Osteocyte (in vitro differentiated cells): ENCODE data around the gene RIMKLA. TPM values are rescaled to one million over a fixed set of nuclear protein-coding genes. Genes with fewer than 3 reads are reported as not detected.
A peak's percentile ranks its signal among the peaks of the same experiment; 100 is the strongest.

Source experiments
- DNase-seq: peaks from one replicate; pipeline ENCODE4 v3.0.0; 2021; ENCODE audit warnings: mixed read lengths; ENCODE audit not compliant: unreplicated experiment; ENCODE audit errors: extremely low spot score
- H3K27ac Mint-ChIP-seq: one replicate; pipeline ENCODE4 v1.8.0; 2021; ENCODE audit warnings: mild to moderate bottlenecking, mixed read lengths; ENCODE audit not compliant: unreplicated experiment
- H3K27me3 Mint-ChIP-seq: one replicate; pipeline ENCODE4 v1.8.0; 2021; ENCODE audit warnings: mixed read lengths; ENCODE audit not compliant: unreplicated experiment
- H3K36me3 Mint-ChIP-seq: one replicate; pipeline ENCODE4 v1.8.0; 2021; ENCODE audit warnings: mixed read lengths; ENCODE audit not compliant: unreplicated experiment
- H3K4me1 Mint-ChIP-seq: one replicate; pipeline ENCODE4 v1.8.0; 2021; ENCODE audit warnings: mixed read lengths; ENCODE audit not compliant: unreplicated experiment
- H3K4me3 Mint-ChIP-seq: one replicate; pipeline ENCODE4 v1.8.0; 2021; ENCODE audit warnings: mild to moderate bottlenecking, moderate library complexity, mixed read lengths; ENCODE audit not compliant: unreplicated experiment
- H3K9me3 Mint-ChIP-seq: one replicate; pipeline ENCODE4 v1.8.0; 2021; ENCODE audit warnings: mixed read lengths; ENCODE audit not compliant: unreplicated experiment
- CTCF ChIP-seq: fragments of 200-600 bp; sonication (generic); IDR thresholded peaks from 2 replicates; pipeline ENCODE4 v1.5.0; 2021; ENCODE audit warnings: antibody characterized with exemption, mild to moderate bottlenecking, moderate library complexity
- total RNA-seq: library from RNA; stranded (reverse); gene quantifications from 2 replicates; pipeline ENCODE4 v1.2.1, GENCODE V29; 2021

Gene RIMKLA
- total RNA-seq, 1 donor from 2014 or later = not detected

DNA sequence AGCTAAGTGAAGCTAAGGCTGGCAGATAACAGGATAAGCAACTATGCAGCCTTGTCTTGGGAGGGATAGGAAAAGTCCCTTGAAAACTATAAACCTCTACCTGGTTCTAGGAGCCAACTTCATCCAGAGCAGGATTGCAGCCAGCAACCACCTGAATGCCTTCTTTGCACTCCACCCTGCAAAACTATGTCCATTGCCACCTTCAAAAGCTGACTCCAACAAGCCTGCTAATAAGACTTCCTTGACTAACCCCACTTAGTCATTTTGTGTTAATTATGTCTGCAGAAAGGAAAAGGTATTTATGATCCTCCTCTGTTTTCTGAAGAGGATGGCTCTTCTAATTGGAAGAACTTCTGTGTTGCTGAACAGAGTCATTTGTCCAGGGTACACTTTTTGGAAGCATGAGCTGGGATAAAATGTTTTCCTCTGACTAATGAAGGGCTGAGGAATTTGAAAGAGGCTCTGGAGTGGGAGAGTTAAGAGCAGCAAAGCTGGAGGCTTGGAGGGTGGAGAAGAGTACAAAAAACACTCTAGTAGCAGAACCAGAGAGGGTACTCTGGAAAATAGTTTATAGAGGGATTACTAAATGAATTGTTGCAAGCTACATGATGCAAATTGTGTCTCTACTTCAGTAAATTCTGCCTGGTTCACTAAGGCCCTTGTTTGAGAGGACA is 9.6 kb upstream of the RIMKLA start:
- TF ChIP-seq CTCF = no peak
- no peak overlapping the region for H3K4me3 Mint-ChIP-seq
- H3K27me3 Mint-ChIP-seq = peaks cover 33% of the 10 kb centered on the region
- H3K9me3 Mint-ChIP-seq = no peaks in the 10 kb centered on the region
- DNase-seq = no peak
- no peak overlapping the region for H3K27ac Mint-ChIP-seq
- no peaks in the 10 kb centered on the region for H3K36me3 Mint-ChIP-seq
- H3K4me1 Mint-ChIP-seq = no peaks in the 10 kb centered on the region

DNA sequence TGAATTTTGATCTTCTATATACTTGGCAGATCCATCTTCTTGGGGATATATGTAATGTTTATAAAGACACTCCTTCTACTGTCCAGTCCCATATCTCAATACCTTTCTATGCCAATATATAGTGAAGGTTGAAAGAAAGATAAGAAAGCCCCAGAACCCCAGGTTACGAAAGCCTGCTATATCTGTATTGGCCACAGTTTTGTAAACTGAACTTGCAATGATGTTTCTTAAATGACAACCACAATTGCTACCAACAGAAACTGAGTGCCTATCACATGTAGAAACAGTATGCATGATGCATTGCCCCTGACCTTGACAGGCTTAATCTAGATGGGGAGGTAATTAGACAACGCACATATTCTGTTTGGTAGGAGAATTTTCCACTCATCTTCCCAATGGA is 7.8 kb upstream of the RIMKLA start:
- H3K9me3 Mint-ChIP-seq = no peaks in the 10 kb centered on the region
- no peaks in the 10 kb centered on the region for H3K4me1 Mint-ChIP-seq
- H3K27me3 Mint-ChIP-seq = peaks cover 37% of the 10 kb centered on the region
- H3K4me3 Mint-ChIP-seq = no peak overlapping the region
- no peak for DNase-seq
- H3K27ac Mint-ChIP-seq = no peak overlapping the region
- TF ChIP-seq CTCF = no peak
- H3K36me3 Mint-ChIP-seq = no peaks in the 10 kb centered on the region

GRCh38 chr1:42379794-42380585 is 602 bp upstream of the RIMKLA start:
- Mint-ChIP-seq H3K36me3 (no peaks in the 10 kb centered on the region), H3K9me3 (no peaks in the 10 kb centered on the region), H3K4me3 (peak overlapping the region; percentile 71), H3K4me1 (peaks cover 5% of the 10 kb centered on the region), H3K27ac (no peak overlapping the region), H3K27me3 (peaks cover 50% of the 10 kb centered on the region)
- peak; percentile 85 for DNase-seq
- TF ChIP-seq CTCF = no peak

- no peak for TF ChIP-seq CTCF
- no peaks in the 10 kb centered on the region for H3K9me3 Mint-ChIP-seq
- peak overlapping the region; percentile 60 for H3K4me3 Mint-ChIP-seq
- no peak overlapping the region for H3K27ac Mint-ChIP-seq
- peaks cover 55% of the 10 kb centered on the region for H3K27me3 Mint-ChIP-seq
- DNase-seq = no peak
- peaks cover 5% of the 10 kb centered on the region for H3K4me1 Mint-ChIP-seq
- no peaks in the 10 kb centered on the region for H3K36me3 Mint-ChIP-seq
Measured at GRCh38 chr1:42381280-42381673, 685 bp downstream of the RIMKLA start.

- Mint-ChIP-seq H3K36me3 (no peaks in the 10 kb centered on the region), H3K4me1 (no peaks in the 10 kb centered on the region), H3K27me3 (peaks cover 41% of the 10 kb centered on the region), H3K9me3 (no peaks in the 10 kb centered on the region), H3K27ac (no peak overlapping the region), H3K4me3 (no peak overlapping the region)
- DNase-seq = no peak
- TF ChIP-seq CTCF = no peak
Measured at GRCh38 chr1:42385283-42385682, 4.7 kb downstream of the RIMKLA start.
